Astrocyte (in vitro differentiated cells and primary cell): Measurements from ENCODE around the gene S100A6. TPM values are rescaled to one million over a fixed set of nuclear protein-coding genes. Genes with fewer than 3 reads are reported as not detected.
A peak's percentile ranks its signal among the peaks of the same experiment; 100 is the strongest.

ENCODE experiments used
- DNase-seq: peaks from one replicate; pipeline ENCODE4 v3.0.0-alpha.2; 2010; ENCODE audit warnings: low read depth
- FAIRE-seq: peaks from 2 replicates; lab custom pipeline; 2011; peaks lifted over from hg19 to GRCh38; lab: Jason Lieb, UNC
- H2AFZ ChIP-seq: 2 replicates; pipeline ENCODE4 v1.6.0; 2012; ENCODE audit warnings: low read depth, low read length, inconsistent platforms
- H3K27ac ChIP-seq: 2 replicates; pipeline ENCODE4 v1.5.1; 2011; ENCODE audit warnings: low read depth, low read length, inconsistent platforms
- H3K27me3 ChIP-seq: 2 replicates; pipeline ENCODE4 v1.6.0; 2011; ENCODE audit warnings: low read length, inconsistent platforms; ENCODE audit not compliant: insufficient read depth
- H3K36me3 ChIP-seq: 2 replicates; pipeline ENCODE4 v1.5.1; 2011; ENCODE audit warnings: low read length, inconsistent platforms; ENCODE audit not compliant: insufficient read depth
- H3K4me1 ChIP-seq: 2 replicates; pipeline ENCODE4 v1.5.1; 2011; ENCODE audit warnings: low read length, inconsistent platforms; ENCODE audit not compliant: insufficient read depth
- H3K4me2 ChIP-seq: 2 replicates; pipeline ENCODE4 v1.6.0; 2012; ENCODE audit warnings: low read length, inconsistent platforms
- H3K4me3 ChIP-seq: 2 replicates; pipeline ENCODE4 v1.5.1; 2011; ENCODE audit warnings: low read depth, mild to moderate bottlenecking, low read length, inconsistent platforms; ENCODE audit not compliant: insufficient read depth
- H3K79me2 ChIP-seq: 2 replicates; pipeline ENCODE4 v1.6.0; 2012; ENCODE audit warnings: mild to moderate bottlenecking, low read length, inconsistent platforms; ENCODE audit not compliant: insufficient read depth
- H3K9ac ChIP-seq: 2 replicates; pipeline ENCODE4 v1.6.0; 2012; ENCODE audit warnings: mild to moderate bottlenecking, low read length, inconsistent platforms
- H3K9me3 ChIP-seq: 2 replicates; pipeline ENCODE4 v1.5.1; 2012; ENCODE audit warnings: low read depth, mild to moderate bottlenecking, low read length, inconsistent platforms; ENCODE audit not compliant: insufficient read depth
- H4K20me1 ChIP-seq: 2 replicates; pipeline ENCODE4 v1.6.0; 2012; ENCODE audit warnings: low read length, inconsistent platforms; ENCODE audit not compliant: insufficient read depth
- H3K27ac Mint-ChIP-seq: one replicate; pipeline ENCODE4 v1.8.0; 2021; ENCODE audit warnings: mild to moderate bottlenecking, mixed read lengths; ENCODE audit not compliant: unreplicated experiment
- H3K27me3 Mint-ChIP-seq: one replicate; pipeline ENCODE4 v1.8.0; 2021; ENCODE audit warnings: low read depth, mixed read lengths; ENCODE audit not compliant: unreplicated experiment
- H3K36me3 Mint-ChIP-seq: one replicate; pipeline ENCODE4 v1.8.0; 2021; ENCODE audit warnings: low read depth, mixed read lengths; ENCODE audit not compliant: unreplicated experiment
- H3K4me1 Mint-ChIP-seq: one replicate; pipeline ENCODE4 v1.8.0; 2021; ENCODE audit warnings: low read depth, mixed read lengths; ENCODE audit not compliant: unreplicated experiment
- H3K4me3 Mint-ChIP-seq: one replicate; pipeline ENCODE4 v1.8.0; 2021; ENCODE audit warnings: mild to moderate bottlenecking, moderate library complexity, mixed read lengths; ENCODE audit not compliant: unreplicated experiment
- H3K9me3 Mint-ChIP-seq: one replicate; pipeline ENCODE4 v1.8.0; 2021; ENCODE audit warnings: mild to moderate bottlenecking, mixed read lengths; ENCODE audit not compliant: unreplicated experiment
- CTCF ChIP-seq: IDR thresholded peaks from 2 replicates; pipeline ENCODE4 v1.5.1; 2011; ENCODE audit warnings: low read depth, mild to moderate bottlenecking, inconsistent platforms, low read length, moderate library complexity; ENCODE audit not compliant: insufficient read depth
- EZH2 ChIP-seq: IDR thresholded peaks from 2 replicates; pipeline ENCODE4 v1.6.1; 2012; ENCODE audit warnings: mild to moderate bottlenecking, low read length, inconsistent platforms; ENCODE audit not compliant: insufficient read depth
- total RNA-seq: library from RNA; stranded (reverse); gene quantifications from 2 replicates; pipeline ENCODE4 v1.2.1, GENCODE V29; 2021

S100A6 gene
- total RNA-seq, 1 donor from 2014 or later = 125 TPM

- Histone ChIP-seq H3K27ac (no peak overlapping the region), H3K9me3 (no peaks in the 10 kb centered on the region), H3K4me3 (no peak overlapping the region), H3K27me3 (no peaks in the 10 kb centered on the region), H3K4me2 (no peak overlapping the region), H3K36me3 (no peaks in the 10 kb centered on the region), H3K9ac (no peak overlapping the region), H3K4me1 (peaks cover 40% of the 10 kb centered on the region), H2AFZ (no peak overlapping the region), H3K79me2 (no peaks in the 10 kb centered on the region), H4K20me1 (no peaks in the 10 kb centered on the region)
- Mint-ChIP-seq H3K27me3 (no peaks in the 10 kb centered on the region), H3K4me1 (peaks cover 78% of the 10 kb centered on the region), H3K27ac (no peak overlapping the region), H3K4me3 (no peak overlapping the region), H3K36me3 (no peaks in the 10 kb centered on the region), H3K9me3 (no peaks in the 10 kb centered on the region)
- DNase-seq (no peak), FAIRE-seq (no peak)
- no peak for TF ChIP-seq CTCF
- no peak for TF ChIP-seq EZH2
These were observed 10.6 kb upstream of the S100A6 start for GRCh38 chr1:153546371-153546770.

GRCh38 chr1:153545067-153546055 lies 9.6 kb upstream of the S100A6 start, which contains the start of gene S100A4:
TSS of gene S100A4 (minus strand) at chr1:153545806. CDS start at chr1:153544794, 1,012 bp downstream.
- Histone ChIP-seq H3K27me3 (no peaks in the 10 kb centered on the region), H3K36me3 (no peaks in the 10 kb centered on the region), H3K9ac (peak within 1 kb of the TSS; percentile 40), H4K20me1 (no peaks in the 10 kb centered on the region), H3K27ac (peak within 1 kb of the TSS; percentile 46), H3K4me3 (no peak within 1 kb of the TSS), H3K4me2 (peak within 1 kb of the TSS; percentile 50), H3K4me1 (peaks cover 47% of the 10 kb centered on the region), H3K79me2 (no peaks in the 10 kb centered on the region), H3K9me3 (no peaks in the 10 kb centered on the region), H2AFZ (peak within 1 kb of the TSS; percentile 41)
- Mint-ChIP-seq H3K27me3 (no peaks in the 10 kb centered on the region), H3K9me3 (no peaks in the 10 kb centered on the region), H3K4me1 (peaks cover 82% of the 10 kb centered on the region), H3K36me3 (no peaks in the 10 kb centered on the region), H3K27ac (peak within 1 kb of the TSS; percentile 87), H3K4me3 (peak within 1 kb of the TSS; percentile 73)
- TF ChIP-seq CTCF = no peak
- no peak for TF ChIP-seq EZH2
- peak; percentile 89 for DNase-seq
- FAIRE-seq = no peak
